GM12801 (cell line): Measurements from ENCODE around the gene NUP205.

ENCODE experiments used
- TF ChIP-seq, protein P1 (sequence below): IDR thresholded peaks from one replicate; pipeline ENCODE4 v1.5.1; 2011; ENCODE audit warnings: control low read depth; ENCODE audit not compliant: insufficient read length; ENCODE audit errors: extremely low read depth

The NUP205 gene

DNA sequence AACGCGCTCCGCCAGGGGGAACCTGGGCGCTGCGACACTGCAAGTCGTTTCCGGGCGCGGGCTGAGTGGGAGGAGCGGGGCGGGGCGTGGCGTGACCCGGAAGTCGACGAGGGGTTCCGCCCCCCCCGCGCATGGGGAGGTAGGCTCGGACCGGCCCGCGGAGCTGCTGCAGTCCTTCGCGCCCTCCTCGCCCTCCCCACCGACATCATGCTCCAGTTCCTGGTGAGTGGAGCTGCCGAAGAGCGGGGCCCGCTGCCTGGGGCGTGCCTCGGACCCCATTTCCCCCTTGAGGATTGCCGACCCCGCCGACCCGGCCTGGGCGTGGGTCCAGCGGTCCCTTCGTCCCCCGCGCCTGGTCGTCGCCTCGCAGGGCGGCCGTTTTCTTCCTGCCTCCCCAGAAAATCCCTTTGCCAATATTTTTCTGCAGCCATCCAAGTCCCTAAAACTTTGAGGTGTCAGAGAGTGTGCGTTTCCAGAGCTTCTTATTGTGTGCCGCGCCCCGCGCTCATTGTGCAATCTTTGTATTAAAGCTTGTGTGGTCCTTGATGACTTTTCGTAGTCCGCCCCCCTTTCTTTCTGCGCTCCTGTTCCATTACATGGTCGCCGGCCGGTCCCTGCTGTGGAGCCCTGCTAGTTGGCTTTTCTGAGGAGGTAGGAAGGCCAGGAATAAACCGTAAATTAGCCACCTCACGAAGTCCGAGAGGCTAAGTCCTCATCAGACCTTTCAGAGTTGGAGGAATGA lies 104.8 kb downstream of the NUP205 start, which contains the start of gene STMP1:
Gene STMP1, plus strand, starts transcription at position 142 of the 742 bp plus-strand sequence.
- TF ChIP-seq, protein P1, sequence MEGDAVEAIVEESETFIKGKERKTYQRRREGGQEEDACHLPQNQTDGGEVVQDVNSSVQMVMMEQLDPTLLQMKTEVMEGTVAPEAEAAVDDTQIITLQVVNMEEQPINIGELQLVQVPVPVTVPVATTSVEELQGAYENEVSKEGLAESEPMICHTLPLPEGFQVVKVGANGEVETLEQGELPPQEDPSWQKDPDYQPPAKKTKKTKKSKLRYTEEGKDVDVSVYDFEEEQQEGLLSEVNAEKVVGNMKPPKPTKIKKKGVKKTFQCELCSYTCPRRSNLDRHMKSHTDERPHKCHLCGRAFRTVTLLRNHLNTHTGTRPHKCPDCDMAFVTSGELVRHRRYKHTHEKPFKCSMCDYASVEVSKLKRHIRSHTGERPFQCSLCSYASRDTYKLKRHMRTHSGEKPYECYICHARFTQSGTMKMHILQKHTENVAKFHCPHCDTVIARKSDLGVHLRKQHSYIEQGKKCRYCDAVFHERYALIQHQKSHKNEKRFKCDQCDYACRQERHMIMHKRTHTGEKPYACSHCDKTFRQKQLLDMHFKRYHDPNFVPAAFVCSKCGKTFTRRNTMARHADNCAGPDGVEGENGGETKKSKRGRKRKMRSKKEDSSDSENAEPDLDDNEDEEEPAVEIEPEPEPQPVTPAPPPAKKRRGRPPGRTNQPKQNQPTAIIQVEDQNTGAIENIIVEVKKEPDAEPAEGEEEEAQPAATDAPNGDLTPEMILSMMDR, result no peak

DNA sequence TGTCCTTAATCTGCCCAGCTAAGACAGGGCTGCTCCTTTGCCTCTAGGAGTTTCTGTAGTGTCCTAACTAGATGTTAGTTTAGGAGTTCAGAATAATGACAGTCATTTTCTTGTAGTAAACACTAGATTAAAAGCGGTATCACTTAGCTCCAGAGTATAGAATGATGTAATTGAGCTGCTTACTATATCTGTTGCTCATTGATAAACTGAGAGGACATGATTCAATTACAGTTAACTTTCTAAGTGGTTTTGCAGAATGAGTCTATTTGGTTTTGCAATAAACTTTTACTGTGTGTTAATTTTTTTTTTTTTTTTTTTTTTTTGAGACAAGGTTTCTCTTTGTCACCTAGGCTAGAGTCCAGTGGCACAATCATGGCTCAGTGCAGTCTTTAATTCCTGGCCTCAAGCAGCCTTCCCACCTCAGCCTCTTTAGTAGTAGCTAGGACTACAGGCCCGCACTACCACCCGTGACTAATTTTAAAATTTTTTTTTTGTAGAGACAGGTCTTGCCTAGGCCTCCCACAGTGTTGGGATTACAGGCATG lies 106.4 kb downstream of the NUP205 start:
- TF ChIP-seq, protein P1, result no peak

DNA sequence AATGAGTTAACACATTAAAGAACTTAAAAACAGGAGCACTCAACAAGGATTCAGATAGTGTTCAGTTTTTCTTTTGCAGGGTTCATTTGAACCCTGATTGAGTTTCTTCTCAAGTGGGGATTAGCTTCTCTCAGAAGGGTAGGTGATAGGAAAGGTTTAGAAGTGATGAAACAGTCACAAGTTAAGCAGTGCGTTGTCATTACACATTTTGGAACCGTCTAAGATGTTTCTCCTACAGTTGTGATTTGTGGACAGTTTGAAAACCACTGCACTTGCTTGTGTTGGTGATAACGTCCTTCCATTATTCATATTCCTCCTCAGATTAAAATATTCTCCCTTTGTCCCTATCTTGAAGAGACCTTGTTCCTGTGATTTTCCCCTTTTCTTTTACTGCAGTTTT lies 107.3 kb downstream of the NUP205 start:
- TF ChIP-seq, protein P1, result no peak

DNA sequence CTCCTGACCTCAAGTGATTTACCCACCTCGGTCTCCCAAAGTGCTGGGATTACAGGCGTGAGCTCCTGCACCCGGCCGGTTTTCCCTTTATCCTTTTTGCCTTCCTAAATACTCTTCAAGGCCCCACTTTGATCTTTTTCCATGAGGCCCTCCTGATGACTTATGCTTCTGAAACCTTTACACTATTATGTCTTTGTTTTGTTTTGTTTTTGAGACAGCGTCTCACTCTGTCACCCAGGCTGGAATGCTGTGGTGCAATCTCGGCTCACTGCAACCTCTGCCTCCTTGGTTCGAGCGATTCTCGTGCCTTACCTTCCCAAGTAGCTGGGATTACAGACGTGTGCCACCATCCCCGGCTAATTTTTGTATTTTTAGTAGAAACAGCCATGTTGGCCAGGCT lies 108.4 kb downstream of the NUP205 start:
- TF ChIP-seq, protein P1, result no peak

DNA sequence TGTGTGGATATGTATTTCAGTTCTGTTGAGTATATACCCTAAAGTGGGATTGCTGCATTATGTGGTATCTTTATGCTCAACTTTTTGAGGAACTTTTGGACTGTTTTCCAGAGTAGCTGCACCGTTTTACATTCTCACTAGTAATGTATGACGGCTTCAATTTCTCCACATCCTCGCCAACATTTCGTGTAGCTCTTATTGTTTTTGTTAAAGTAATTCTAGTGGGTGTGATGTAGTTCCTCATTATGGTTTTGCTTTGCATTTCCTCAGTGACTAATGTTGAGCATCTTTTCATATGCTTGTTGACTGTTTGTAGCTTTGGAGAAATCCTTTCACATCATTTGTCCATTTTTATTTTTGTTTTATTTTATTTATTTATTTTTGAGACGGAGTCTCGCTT lies 109.1 kb downstream of the NUP205 start:
- TF ChIP-seq, protein P1, result no peak

DNA sequence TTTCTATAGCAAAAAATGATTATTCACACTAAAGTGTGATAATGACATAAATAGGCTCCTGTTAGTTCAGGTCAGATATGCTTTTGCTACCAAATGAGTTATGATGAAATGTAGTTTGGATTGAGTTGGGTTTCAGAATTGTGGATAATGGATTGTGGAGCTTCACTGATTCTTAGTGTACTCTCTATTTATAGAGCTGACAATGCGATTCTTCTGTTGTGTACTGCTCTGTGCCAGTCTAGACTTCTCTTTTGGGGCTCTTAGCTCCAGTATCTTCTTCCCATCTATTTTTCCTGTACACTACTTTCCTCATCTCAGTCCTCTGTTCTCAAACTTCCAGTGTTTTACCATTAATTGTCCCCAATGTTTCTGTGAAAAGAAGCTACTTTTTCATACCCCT lies 112.1 kb downstream of the NUP205 start:
- TF ChIP-seq, protein P1, result no peak

DNA sequence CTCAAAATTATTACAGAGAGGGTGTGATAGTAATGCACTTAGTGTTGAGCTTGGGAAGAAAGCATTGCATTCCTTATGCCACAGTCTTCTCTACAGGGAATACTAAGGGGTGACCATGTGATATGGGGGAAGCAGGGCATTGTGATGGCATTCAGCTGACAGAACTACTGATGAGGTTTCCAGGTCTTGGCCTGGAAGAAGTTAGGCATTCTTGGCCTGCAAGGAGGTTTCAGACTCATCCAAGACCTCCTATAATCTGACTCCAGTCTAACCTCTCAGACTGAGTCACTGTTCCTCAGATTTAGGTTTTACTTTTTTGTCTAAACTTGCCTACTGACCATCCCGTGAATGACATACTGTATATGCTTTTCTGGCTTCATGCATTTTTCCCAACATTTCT lies 112.5 kb downstream of the NUP205 start:
- TF ChIP-seq, protein P1, result no peak
